Measurements from ENCODE around the gene HMG20A.

GRCh38 chr15:77499087-77499760 lies 78.5 kb downstream of the HMG20A start:
- TF ChIP-seq CTCF (IDR thresholded peaks at IDR 0.05 in 8 of 11, conservative IDR thresholded peaks at IDR 0.05 in 3 of 11): no peak
- TF ChIP-seq POLR2A (IDR thresholded peaks at IDR 0.05): no peak
- TF ChIP-seq POLR2AphosphoS5 (IDR thresholded peaks at IDR 0.05): no peak
